NK-92 (cell line): ENCODE results near the gene MCUR1.

Experiments
- DNase-seq: peaks from one replicate; lab custom pipeline; 2025; ENCODE audit not compliant: unreplicated experiment; lab: John Stamatoyannopoulos, UW

MCUR1 gene

GRCh38 chr6:13742961-13743735, 71.2 kb downstream of the MCUR1 start:
- no peak for DNase-seq

GRCh38 chr6:13741365-13741764, 73.0 kb downstream of the MCUR1 start:
- no peak for DNase-seq
